NCI-H460 (cell line): Measurements from ENCODE around the gene MADD. TPM values are rescaled to one million over a fixed set of nuclear protein-coding genes. Genes with fewer than 3 reads are reported as not detected.

ENCODE experiments used
- DNase-seq: peaks from one replicate; pipeline ENCODE4 v3.0.0-alpha.2; 2016; ENCODE audit warnings: low read depth; ENCODE audit errors: extremely low read depth
- total RNA-seq: library from RNA; depleted of rRNA; stranded (reverse); fragments of >200 nt; shearing (Covaris generic); gene quantifications from 2 replicates; pipeline ENCODE4 v1.2.3, GENCODE V29; 2014

The MADD gene
- total RNA-seq, 1 experiment from 2014 or later, result 15.2 TPM

DNA sequence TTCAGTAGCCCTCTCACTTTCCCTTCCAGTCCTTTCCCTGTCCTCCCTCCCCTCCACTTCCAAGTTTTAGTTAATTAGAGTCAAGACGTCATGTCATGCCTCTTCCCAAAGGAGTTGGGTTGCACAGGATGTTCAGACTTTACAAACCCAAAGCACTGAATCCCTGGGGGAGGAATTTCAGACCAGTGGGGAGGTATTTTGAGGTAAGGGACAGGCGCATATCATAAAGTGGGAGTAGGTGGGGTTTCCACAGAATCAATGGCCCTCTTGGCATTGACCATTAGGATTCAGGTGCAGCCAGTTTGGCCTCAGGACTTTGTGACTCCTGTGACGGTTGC is 20.6 kb upstream of the MADD start:
- no peak for DNase-seq

GRCh38 chr11:47251751-47252150 is 18.2 kb upstream of the MADD start:
- DNase-seq, result no peak

DNA sequence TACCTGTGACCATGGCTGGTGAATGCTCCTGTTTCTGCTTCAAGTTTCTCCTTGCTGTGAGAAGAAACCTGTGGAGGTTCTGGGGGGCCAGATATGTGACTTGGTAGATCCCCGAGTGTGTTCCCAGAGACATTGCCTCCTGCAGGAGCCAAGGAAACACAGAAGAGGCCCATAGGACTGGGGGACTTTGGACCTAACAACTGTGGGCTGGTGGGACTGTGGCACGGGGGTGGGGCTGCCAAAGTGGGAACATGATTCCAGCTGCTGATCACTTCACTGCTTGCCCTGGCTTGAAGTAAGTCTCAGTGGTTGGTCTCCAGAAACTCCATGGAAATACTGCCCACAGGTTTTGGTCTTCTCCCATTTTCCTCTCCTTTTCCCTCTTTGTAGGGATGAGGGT is 16.3 kb upstream of the MADD start:
- DNase-seq, result no peak

DNA sequence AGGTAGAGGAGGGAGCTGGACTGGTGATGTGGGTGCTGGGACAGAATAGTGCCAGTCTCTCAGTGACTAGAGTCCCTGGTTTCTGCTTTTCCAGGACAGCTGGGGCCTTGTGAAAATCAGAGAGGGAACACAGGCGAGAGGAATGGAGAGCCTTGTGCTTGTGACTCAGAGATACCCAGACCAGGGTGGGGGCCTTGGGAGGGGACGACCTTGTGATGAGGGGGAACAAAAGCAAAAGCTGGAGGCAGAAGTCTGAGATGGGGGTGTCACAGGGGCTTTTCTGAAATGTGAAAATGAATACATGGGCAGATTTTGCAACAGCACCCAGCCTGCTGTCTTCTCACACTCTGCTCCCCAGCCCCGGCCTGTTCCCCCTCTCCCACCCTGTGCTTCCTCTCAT is 15.5 kb upstream of the MADD start:
- DNase-seq, result no peak

DNA sequence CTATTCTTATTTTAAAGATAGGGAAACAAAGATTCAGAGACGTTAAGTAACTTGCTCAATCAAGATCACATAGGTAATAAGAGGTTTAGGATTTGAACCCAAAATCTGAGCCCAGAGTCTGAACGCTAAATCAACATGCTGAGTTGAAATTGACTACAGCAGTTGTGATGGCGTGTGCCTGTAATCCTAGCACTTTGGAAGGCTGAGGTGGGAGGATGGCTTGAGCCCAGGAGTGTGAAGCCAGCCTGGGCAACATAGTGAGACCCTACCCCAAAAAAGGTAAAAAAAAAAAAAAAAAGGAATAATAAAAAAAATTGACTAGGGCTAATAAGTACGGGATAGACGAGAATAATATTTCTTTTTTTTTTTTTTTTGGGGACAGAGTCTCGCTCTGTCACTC is 13.6 kb upstream of the MADD start:
- DNase-seq, result no peak

- DNase-seq, result no peak
Measured at GRCh38 chr11:47257177-47257516, 12.8 kb upstream of the MADD start.

GRCh38 chr11:47257517-47258316 is 12.2 kb upstream of the MADD start, which contains the start of gene NR1H3:
NR1H3 (plus strand) TSS chr11:47257996; CDS start chr11:47259217, 1,221 bp downstream.
- DNase-seq, result no peak

DNA sequence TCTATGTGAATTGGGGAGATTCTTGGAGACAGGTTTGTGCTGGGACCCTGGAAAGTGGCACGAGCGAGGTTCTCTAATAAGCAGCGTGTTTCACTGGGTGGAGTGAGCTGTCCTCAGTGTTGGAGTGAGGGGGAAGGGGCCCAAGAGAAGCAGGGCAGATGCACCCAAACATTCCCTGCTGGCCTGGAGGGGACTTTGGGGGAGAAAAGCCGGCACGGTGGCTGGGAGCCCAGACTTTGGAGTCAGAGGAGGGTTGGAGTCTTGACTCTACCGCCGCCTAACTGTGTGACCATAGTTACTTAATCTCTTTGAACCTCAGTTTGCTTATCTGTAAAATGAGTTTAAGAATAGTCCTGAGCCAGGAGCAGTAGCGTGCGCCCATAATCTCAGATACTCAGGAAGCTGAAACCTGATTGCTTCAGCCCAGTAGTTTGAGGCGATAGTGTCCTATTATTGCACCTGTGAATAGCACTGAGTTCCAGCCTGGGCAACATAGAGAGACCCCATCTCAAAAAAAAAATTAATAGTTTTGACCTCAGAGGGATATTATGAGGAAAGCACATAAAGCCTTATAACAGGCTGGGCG is 11.5 kb upstream of the MADD start:
- no peak for DNase-seq

- DNase-seq, result peak; percentile 40
Measured at GRCh38 chr11:47259232-47259977, 10.5 kb upstream of the MADD start.

- no peak for DNase-seq
Measured at GRCh38 chr11:47260366-47260765, 9.6 kb upstream of the MADD start.

DNA sequence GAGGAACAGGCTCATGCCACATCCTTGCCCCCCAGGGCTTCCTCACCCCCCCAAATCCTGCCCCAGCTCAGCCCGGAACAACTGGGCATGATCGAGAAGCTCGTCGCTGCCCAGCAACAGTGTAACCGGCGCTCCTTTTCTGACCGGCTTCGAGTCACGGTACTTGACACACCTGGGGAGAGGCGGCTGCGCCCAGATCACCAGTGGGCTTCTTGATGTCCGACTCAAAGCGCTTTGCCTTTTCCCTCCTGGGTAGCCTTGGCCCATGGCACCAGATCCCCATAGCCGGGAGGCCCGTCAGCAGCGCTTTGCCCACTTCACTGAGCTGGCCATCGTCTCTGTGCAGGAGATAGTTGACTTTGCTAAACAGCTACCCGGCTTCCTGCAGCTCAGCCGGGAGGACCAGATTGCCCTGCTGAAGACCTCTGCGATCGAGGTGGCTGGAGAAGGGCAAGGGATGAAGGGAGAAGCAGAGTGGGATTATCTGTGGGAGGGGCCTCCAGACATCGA is 8.6 kb upstream of the MADD start:
- no peak for DNase-seq

DNA sequence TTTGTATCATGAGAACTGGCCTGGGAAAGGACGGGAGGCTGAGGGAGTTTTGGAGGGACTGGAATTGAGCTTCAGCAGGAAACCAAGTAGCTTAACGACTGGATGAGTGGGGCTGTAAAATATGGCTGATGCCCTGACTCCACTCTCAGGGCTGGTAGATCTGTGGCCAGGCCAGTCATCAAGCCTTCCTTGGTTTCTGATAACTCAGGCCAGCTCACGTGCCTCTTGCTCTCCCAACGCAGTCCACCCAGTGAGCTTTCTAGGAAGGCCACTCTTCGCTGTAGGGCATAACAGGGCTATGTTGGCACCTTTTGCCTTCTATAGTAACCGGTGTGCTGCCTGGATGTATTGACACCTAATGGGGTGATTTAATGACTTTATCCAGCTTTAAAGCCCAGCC is 5.8 kb upstream of the MADD start:
- no peak for DNase-seq

GRCh38 chr11:47264521-47264920 is 5.4 kb upstream of the MADD start:
- DNase-seq, result no peak

DNA sequence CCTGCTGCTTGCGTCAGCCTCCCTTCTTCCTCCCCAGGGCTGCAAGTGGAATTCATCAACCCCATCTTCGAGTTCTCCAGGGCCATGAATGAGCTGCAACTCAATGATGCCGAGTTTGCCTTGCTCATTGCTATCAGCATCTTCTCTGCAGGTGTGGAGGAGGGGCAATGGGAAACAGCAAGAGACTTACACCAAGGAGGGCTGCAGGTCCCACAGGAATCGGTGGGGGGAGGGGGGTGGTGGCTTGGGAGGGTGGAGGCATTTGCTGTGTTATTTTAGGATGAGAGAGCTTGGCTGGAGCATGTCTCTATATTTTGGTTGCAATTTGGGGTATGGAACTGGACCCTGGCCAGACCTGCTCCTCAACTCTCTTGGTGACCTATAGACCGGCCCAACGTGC is 2.1 kb upstream of the MADD start:
- DNase-seq, result no peak

DNA sequence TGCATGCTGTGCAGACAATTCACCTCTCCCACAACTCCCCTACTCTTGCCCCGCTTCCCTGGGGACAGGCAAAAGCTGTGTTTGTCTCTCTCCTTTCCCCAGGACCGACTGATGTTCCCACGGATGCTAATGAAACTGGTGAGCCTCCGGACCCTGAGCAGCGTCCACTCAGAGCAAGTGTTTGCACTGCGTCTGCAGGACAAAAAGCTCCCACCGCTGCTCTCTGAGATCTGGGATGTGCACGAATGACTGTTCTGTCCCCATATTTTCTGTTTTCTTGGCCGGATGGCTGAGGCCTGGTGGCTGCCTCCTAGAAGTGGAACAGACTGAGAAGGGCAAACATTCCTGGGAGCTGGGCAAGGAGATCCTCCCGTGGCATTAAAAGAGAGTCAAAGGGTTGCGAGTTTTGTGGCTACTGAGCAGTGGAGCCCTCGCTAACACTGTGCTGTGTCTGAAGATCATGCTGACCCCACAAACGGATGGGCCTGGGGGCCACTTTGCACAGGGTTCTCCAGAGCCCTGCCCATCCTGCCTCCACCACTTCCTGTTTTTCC is 1.4 kb upstream of the MADD start:
- DNase-seq, result no peak

GRCh38 chr11:47269002-47269828 is 718 bp upstream of the MADD start:
- DNase-seq, result peak; percentile 76

GRCh38 chr11:47270331-47271271 is 668 bp downstream of the MADD start:
- no peak for DNase-seq

DNA sequence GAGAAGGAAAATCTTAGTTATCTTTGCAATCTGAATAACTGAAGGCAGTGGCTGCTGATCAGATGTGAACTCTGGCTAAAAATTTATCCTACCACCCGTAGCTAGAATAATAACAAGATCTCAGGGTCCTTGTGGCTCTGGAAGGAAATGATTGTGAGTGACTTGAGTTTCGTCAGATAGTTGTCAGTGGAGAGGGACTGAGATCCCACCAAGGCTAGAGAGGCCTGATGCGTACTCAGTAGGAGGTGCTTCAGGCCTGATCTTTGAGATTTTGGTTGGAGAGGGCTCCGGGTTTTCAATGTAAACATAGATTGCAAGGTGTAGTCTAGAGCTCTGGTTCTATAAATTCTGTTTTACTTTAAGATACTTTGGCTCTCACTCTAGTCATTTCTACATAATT is 1.4 kb downstream of the MADD start:
- no peak for DNase-seq

DNA sequence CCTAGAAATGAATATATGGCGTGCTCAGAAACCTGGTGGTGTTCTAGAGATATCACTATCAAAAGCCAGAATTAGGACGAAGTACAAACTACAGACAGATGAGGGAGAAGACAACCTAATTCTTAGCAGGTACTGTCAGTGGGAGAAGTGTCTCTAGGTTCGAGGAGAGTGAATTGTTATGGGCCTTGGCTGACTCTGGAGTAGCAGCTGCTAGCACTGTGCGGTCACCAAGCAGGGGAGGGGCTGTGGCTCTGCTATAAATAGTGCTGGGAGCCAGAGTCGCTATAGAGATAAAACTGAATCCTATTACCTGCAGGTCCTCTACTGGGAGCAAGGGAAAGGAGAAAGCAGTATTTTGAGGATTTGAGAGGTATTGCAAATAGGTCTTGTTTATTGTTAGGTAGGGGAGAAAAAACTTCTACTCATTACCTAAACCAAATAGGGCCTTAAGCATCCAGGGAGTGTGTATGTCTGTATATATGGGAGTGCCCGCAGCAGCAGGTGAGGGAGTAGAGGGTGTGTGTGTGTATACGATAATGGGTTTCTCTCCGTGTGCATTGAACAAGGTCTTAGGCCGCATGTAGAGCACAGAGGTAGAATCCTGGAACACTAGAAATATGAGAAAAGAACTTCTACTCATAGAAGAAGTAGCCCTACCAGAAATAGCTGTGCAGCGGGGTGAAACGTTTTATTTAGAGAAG is 2.2 kb downstream of the MADD start:
- no peak for DNase-seq
